Mesenchymal stem cell (in vitro differentiated cells and primary cell): ENCODE measurements around the gene ZBTB45.

Source experiments
- DNase-seq: peaks from one replicate; pipeline ENCODE4 v3.0.0-alpha.2; 2013
- H2AFZ ChIP-seq: one replicate; pipeline ENCODE4 v1.6.1; 2013; ENCODE audit warnings: low read depth, mild to moderate bottlenecking, control low read depth, inconsistent platforms, low read length, moderate library complexity
- H2AK5ac ChIP-seq: 2 replicates; pipeline ENCODE4 v1.6.1; 2013; ENCODE audit warnings: low read length, moderate library complexity, mild to moderate bottlenecking, inconsistent platforms; ENCODE audit not compliant: severe bottlenecking
- H2BK120ac ChIP-seq: one replicate; pipeline ENCODE4 v1.6.1; 2013; ENCODE audit warnings: low read depth, mild to moderate bottlenecking, inconsistent platforms, low read length, moderate library complexity
- H2BK12ac ChIP-seq, 2 experiments: one replicate each; pipeline ENCODE4 v1.6.1; 2013; ENCODE audit warnings: inconsistent platforms in 2 of 2, low read length in 2 of 2, mild to moderate bottlenecking in 2 of 2, moderate library complexity in 2 of 2, control low read depth in 1 of 2
- H2BK15ac ChIP-seq: one replicate; pipeline ENCODE4 v1.6.1; 2013; ENCODE audit warnings: mild to moderate bottlenecking, low read depth, inconsistent platforms; ENCODE audit not compliant: poor library complexity, severe bottlenecking
- H2BK5ac ChIP-seq: 2 replicates; pipeline ENCODE4 v1.6.1; 2013; ENCODE audit warnings: low read depth, mild to moderate bottlenecking, low read length, control low read depth, inconsistent platforms; ENCODE audit not compliant: poor library complexity, severe bottlenecking
- H3K14ac ChIP-seq, 2 experiments: one replicate each; pipeline ENCODE4 v1.6.1; 2013; ENCODE audit warnings: inconsistent platforms in 2 of 2, low read length in 2 of 2, control low read depth in 1 of 2, mild to moderate bottlenecking in 1 of 2, moderate library complexity in 1 of 2
- H3K18ac ChIP-seq, 2 experiments: one replicate each; pipeline ENCODE4 v1.6.1; 2013; ENCODE audit warnings: inconsistent platforms in 2 of 2, low read length in 2 of 2, control low read depth in 1 of 2, low read depth in 1 of 2, mild to moderate bottlenecking in 1 of 2
- H3K23ac ChIP-seq, 2 experiments: one replicate each; pipeline ENCODE4 v1.6.1; 2013; ENCODE audit warnings: inconsistent platforms in 2 of 2, low read length in 2 of 2, mild to moderate bottlenecking in 2 of 2, moderate library complexity in 2 of 2, control low read depth in 1 of 2
- H3K27ac ChIP-seq: 2 replicates; pipeline ENCODE4 v1.5.1; 2013; ENCODE audit warnings: mild to moderate bottlenecking, moderate library complexity, low read length, control low read depth, inconsistent platforms; ENCODE audit not compliant: poor library complexity, severe bottlenecking
- H3K27me3 ChIP-seq, 2 experiments: 2 replicates each; pipeline versions ENCODE4 v1.6.1 to v1.7.0; 2013; ENCODE audit warnings: low read length in 2 of 2, mild to moderate bottlenecking in 2 of 2, moderate library complexity in 2 of 2, control low read depth in 1 of 2, inconsistent platforms in 1 of 2; ENCODE audit not compliant: control insufficient read depth in 1 of 2, insufficient read depth in 1 of 2
- H3K36me3 ChIP-seq, 2 experiments: 2 replicates each; pipeline versions ENCODE4 v1.6.1 to v1.7.0; 2013; ENCODE audit warnings: low read length in 2 of 2, control low read depth in 1 of 2, inconsistent platforms in 1 of 2, low read depth in 1 of 2, mild to moderate bottlenecking in 1 of 2; ENCODE audit not compliant: insufficient read depth in 2 of 2, control insufficient read depth in 1 of 2
- H3K4ac ChIP-seq, 2 experiments: one replicate each; pipeline ENCODE4 v1.6.1; 2013; ENCODE audit warnings: inconsistent platforms in 2 of 2, low read length in 2 of 2, mild to moderate bottlenecking in 2 of 2, moderate library complexity in 2 of 2, control low read depth in 1 of 2, low read depth in 1 of 2
- H3K4me1 ChIP-seq: 2 replicates; pipeline ENCODE4 v1.6.1; 2013; ENCODE audit warnings: low read depth, low read length, control low read depth; ENCODE audit not compliant: control insufficient read depth, insufficient read depth
- H3K4me2 ChIP-seq: 2 replicates; pipeline ENCODE4 v1.6.1; 2013; ENCODE audit warnings: low read length, mild to moderate bottlenecking, inconsistent platforms; ENCODE audit not compliant: poor library complexity, severe bottlenecking
- H3K4me3 ChIP-seq, 2 experiments: 2 replicates each; pipeline versions ENCODE4 v1.5.1 to v1.7.0; 2013; ENCODE audit warnings: low read length in 2 of 2, mild to moderate bottlenecking in 2 of 2, control low read depth in 1 of 2, low read depth in 1 of 2; ENCODE audit not compliant: insufficient read depth in 1 of 2
- H3K79me1 ChIP-seq: replicated peaks from 2 replicates; pipeline ENCODE4 v1.6.1; 2013; ENCODE audit warnings: mild to moderate bottlenecking, control low read depth, low read length, inconsistent platforms; ENCODE audit not compliant: poor library complexity, severe bottlenecking
- H3K9ac ChIP-seq: 2 replicates; pipeline ENCODE4 v1.7.0; 2013; ENCODE audit warnings: mild to moderate bottlenecking, low read length, moderate library complexity
- H3K9me3 ChIP-seq: 2 replicates; pipeline ENCODE4 v1.7.0; 2013; ENCODE audit warnings: mild to moderate bottlenecking, low read length; ENCODE audit not compliant: control insufficient read depth
- H4K8ac ChIP-seq: one replicate; pipeline ENCODE4 v1.6.1; 2013; ENCODE audit warnings: inconsistent platforms, mild to moderate bottlenecking, low read length, moderate library complexity
- H4K91ac ChIP-seq: one replicate; pipeline ENCODE4 v1.6.1; 2013; ENCODE audit warnings: mild to moderate bottlenecking, low read length, inconsistent platforms
- WGBS: methylation state at CpG from one replicate; pipeline ENCODE4 v1.1.7; 2013; ENCODE audit warnings: mixed read lengths; 5-methylcytosine and 5-hydroxymethylcytosine counted together

ZBTB45 gene

DNA sequence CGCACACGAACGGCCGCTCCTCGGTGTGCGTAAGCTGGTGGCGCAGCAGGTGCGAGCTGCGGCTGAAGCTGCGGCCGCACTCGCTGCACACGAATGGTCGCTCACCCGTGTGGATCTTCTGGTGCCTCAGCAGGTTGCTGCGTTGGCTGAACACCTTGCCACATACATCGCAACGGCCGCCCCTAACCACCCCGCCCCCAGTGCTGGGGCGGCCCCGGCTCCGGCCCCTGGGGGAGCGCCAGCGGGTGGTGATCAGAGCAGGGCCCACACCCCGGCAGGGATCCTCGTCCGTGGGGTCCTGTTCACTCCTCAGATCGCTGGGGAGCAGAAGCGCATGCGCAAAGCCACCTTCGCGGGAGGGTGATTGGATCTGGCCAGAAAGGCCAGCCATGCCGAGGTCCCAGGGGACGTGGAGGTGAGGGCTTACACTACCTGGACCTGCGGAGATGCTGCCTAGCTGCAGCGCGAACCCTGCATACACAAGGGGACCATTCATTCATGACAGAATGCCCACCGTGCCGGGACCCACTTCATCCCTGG, 43.5 kb upstream of the ZBTB45 start:
- Histone ChIP-seq H3K4me2 (no peak overlapping the region), H3K79me1 (peaks cover 26% of the 10 kb centered on the region), H3K27me3 (no peaks in the 10 kb centered on the region), H2BK120ac (no peak overlapping the region), H2BK15ac (no peak overlapping the region), H4K91ac (no peak overlapping the region), H3K27ac (no peak overlapping the region), H3K4me3 (peak overlapping the region; percentile 26 to 70), H3K4me1 (peaks cover 18% of the 10 kb centered on the region), H3K23ac (peak overlapping the region in 1 of 2 experiments; percentile 20), H2BK5ac (no peak overlapping the region), H2AFZ (no peak overlapping the region), H3K9ac (peak overlapping the region; percentile 74), H3K18ac (no peak overlapping the region), H3K14ac (no peak overlapping the region), H4K8ac (peak overlapping the region; percentile 82), H3K36me3 (peaks cover 19 to 22% of the 10 kb centered on the region in 2 experiments), H2AK5ac (no peak overlapping the region), H3K9me3 (no peaks in the 10 kb centered on the region), H3K4ac (no peak overlapping the region), H2BK12ac (no peak overlapping the region)
- no peak for DNase-seq
- 37% methylated on average over 40 of the region's 40 CpGs for WGBS

DNA sequence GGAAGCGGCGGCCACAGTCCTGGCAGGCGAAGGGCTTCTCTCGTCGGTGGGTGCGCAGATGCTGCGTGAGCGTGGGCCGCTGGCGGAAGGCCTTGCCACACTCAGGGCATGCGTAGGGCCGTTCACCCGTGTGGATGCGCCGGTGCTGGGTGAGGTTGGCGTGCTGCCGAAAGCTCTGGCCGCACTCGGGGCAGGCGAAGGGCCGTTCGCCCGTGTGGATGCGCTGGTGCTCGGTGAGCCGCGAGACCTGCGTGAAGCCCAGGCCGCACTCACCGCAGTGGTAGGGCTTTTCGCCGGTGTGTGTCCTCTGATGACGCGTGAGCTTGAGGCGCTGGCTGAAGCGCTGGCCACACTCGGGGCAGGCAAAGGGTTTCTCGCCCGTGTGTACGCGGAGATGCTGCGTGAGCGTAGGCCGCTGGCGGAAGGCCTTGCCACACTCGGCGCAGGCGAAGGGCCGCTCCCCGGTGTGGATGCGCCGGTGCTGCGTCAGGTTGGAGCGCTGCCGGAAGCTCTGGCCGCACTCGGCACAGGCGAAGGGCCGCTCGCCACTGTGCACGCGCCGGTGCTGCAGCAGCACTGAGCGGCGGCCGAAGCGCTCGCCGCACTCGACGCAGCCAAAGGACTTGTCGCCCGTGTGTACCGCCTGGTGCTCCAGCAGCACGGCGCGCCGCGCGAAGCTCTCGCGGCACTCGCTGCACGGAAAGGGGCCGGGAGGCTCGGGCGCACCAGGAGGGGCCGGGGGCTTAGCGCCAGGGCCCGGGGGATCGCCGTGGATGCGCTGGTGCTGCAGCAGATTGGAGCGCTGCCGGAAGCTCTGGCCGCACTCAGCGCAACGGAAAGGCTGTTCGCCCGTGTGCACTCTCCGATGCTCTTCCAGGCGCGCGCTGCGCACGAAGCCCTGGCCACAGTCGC, 42.8 kb upstream of the ZBTB45 start:
- Histone ChIP-seq H3K79me1 (peaks cover 26% of the 10 kb centered on the region), H2BK15ac (no peak overlapping the region), H2BK5ac (no peak overlapping the region), H3K4me1 (peaks cover 19% of the 10 kb centered on the region), H3K23ac (peak overlapping the region in 1 of 2 experiments; percentile 0), H2AFZ (no peak overlapping the region), H3K4me2 (no peak overlapping the region), H3K36me3 (peaks cover 13 to 21% of the 10 kb centered on the region in 2 experiments), H3K27ac (no peak overlapping the region), H2AK5ac (no peak overlapping the region), H3K9ac (peak overlapping the region; percentile 74), H2BK12ac (no peak overlapping the region), H3K4me3 (peak overlapping the region; percentile 26 to 70), H3K18ac (peak overlapping the region in 1 of 2 experiments; percentile 32), H3K27me3 (no peaks in the 10 kb centered on the region), H2BK120ac (no peak overlapping the region), H4K91ac (peak overlapping the region; percentile 70), H3K4ac (peak overlapping the region in 1 of 2 experiments; percentile 9), H3K9me3 (no peaks in the 10 kb centered on the region), H4K8ac (peak overlapping the region; percentile 82), H3K14ac (no peak overlapping the region)
- no peak for DNase-seq
- 52% methylated on average over 102 of the region's 107 CpGs for WGBS

DNA sequence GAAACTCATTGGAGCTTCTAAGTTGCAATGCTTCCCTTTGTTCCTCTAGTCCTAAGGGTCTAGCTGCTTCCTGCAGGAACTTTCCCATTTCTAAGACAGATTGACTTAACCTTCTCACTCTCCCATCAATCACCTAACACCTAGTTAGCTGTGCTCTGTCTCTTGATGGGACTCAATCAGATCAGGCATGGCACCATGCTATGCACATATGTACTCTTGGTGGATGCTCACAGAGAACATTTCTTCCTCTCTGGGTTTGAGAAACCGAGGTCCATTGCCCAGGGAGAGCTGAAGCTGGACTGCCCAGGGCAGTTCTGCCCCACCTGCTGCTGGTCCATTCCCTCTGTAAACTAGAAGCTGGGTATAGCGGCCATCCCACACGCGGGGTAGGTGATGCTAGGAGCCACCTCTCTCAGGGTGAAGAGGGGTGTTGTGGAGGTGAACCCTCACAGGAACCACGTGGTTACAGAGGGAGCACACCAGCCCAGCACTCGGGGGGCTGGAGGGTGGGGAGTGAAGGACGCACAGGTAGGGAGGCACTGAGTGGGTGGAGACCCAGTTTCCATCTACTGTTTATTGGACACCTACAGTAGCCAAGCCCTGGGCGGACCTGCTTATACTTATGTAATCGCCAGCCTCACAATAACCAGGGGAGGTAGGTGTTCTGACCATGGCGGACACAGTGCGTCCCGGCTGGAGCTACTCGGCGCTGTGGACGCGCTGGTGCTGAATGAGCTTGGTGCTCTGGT, 41.9 kb upstream of the ZBTB45 start:
- no peak overlapping the region for H2BK120ac ChIP-seq
- H3K4me3 ChIP-seq: peak overlapping the region in 1 of 2 experiments; percentile 70
- WGBS: 92% methylated on average over 16 of the region's 16 CpGs
- H3K27me3 ChIP-seq: no peaks in the 10 kb centered on the region
- H2AFZ ChIP-seq: no peak overlapping the region
- H3K9me3 ChIP-seq: no peaks in the 10 kb centered on the region
- H2BK15ac ChIP-seq: no peak overlapping the region
- peaks cover 26% of the 10 kb centered on the region for H3K79me1 ChIP-seq
- no peak overlapping the region for H3K18ac ChIP-seq
- no peak overlapping the region for H3K27ac ChIP-seq
- peaks cover 27% of the 10 kb centered on the region for H3K4me1 ChIP-seq
- no peak overlapping the region for H3K23ac ChIP-seq
- H3K36me3 ChIP-seq: peaks cover 8 to 22% of the 10 kb centered on the region in 2 experiments
- H4K8ac ChIP-seq: peak overlapping the region; percentile 82
- no peak overlapping the region for H3K14ac ChIP-seq
- no peak overlapping the region for H2BK5ac ChIP-seq
- no peak overlapping the region for H3K4ac ChIP-seq
- no peak overlapping the region for H3K4me2 ChIP-seq
- H3K9ac ChIP-seq: peak overlapping the region; percentile 74
- H2BK12ac ChIP-seq: no peak overlapping the region
- no peak overlapping the region for H2AK5ac ChIP-seq
- peak overlapping the region; percentile 37 for H4K91ac ChIP-seq
- no peak for DNase-seq

DNA sequence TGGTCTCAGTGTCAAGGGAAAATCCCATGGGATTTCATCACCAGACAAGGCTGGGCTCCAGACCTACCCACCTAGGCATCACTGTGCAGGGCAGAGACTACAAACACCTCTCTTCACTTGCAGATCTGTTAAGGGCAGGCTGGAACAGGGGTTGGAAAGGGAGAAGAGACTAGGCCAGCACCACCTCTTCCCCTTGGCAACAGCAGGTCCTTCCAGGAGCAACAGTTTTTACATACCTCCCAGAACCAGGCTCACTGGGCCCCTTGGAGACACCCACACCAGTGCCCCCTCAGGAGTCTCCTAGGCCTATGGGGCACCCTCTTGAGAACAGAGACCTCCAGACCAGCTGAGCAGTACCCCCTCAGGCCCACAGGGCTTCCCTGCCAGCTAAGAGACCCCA, 41.3 kb upstream of the ZBTB45 start:
- Histone ChIP-seq H3K27me3 (no peaks in the 10 kb centered on the region), H2AK5ac (no peak overlapping the region), H3K79me1 (peaks cover 26% of the 10 kb centered on the region), H2BK5ac (no peak overlapping the region), H3K9me3 (no peaks in the 10 kb centered on the region), H2BK120ac (no peak overlapping the region), H3K4me2 (no peak overlapping the region), H4K8ac (no peak overlapping the region), H3K27ac (no peak overlapping the region), H3K4me3 (no peak overlapping the region), H3K14ac (no peak overlapping the region), H3K4ac (no peak overlapping the region), H4K91ac (no peak overlapping the region), H3K9ac (no peak overlapping the region), H2AFZ (no peak overlapping the region), H3K4me1 (peaks cover 33% of the 10 kb centered on the region), H3K36me3 (peaks cover 10 to 28% of the 10 kb centered on the region in 2 experiments), H2BK15ac (no peak overlapping the region), H2BK12ac (no peak overlapping the region), H3K18ac (no peak overlapping the region), H3K23ac (no peak overlapping the region)
- DNase-seq: no peak
